Midbrain (tissue), 1 donor: Measurements from ENCODE around the gene GPALPP1.
"Not testable (repeated sequence)": the region's sequence is repeated elsewhere in the genome, so short reads cannot be mapped to it uniquely, and the experiment has no call there.

Experiments
- DNase-seq: peaks from one replicate; lab custom pipeline; 2025; lab: John Stamatoyannopoulos, UW

GPALPP1 gene

DNA sequence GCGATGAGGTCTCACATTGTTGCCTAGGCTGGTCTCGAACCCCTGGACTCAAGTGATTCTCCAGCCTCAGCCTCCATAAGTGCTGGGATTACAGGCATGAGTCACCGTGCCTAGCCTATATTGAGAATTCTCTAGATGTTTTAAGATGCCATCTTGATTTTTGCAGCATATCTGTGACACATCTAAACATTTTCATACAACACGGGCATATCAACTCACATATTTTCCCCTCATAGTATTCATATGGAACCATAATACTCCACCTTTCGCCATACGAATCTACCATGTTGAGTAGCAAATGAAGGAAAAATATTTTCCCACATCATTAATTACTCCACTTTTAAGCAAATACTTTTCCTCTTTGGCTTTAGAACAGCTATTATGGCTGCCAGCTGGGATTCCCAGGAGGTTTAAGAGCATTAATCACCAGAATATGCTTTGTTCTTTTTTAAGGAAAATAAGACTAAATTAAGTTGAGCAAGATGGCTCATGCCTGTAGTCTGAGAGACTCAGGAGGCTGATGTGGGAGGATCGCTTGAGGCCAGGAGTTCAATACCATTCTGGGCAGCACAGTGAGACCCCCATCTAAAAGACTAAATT is 74.0 kb downstream of the GPALPP1 start:
- DNase-seq: no peak

DNA sequence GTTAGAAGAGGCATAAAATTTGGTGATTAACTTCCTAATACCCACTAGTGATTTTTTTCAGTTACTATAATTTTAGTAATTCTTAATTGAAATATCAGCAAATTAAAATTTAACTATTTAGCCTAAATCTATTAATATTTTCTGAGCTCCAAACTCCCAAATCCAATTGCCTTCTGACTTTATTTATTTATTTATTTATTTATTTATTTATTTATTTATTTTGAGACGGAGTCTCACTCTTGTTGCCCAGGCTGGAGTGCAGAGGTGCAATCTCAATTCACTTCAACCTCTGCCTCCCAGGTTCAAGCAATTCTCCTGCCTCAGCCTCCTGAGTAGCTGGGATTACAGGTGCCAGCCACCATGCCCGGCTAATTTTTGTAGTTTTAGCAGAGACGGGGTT is 74.6 kb downstream of the GPALPP1 start:
- DNase-seq: not testable (repeated sequence)

DNA sequence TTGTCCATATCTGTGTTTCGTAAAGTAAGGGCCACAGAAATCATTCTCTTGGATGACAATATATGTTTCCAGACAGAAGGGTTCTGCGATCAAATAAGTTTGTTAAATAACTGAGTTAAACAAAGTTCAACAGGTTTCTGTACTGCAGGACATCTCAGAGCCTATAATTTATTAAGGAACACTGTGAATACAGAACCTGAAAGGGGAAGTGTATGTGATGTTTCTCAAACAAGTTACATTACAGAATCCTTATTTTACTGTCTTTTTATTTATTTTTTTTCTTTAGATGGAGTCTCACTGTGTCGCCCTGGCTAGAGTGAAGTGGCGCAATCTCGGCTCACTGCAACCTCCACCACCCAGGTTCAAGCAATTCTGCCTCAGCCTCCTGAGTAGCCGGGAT is 75.6 kb downstream of the GPALPP1 start:
- DNase-seq: no peak

DNA sequence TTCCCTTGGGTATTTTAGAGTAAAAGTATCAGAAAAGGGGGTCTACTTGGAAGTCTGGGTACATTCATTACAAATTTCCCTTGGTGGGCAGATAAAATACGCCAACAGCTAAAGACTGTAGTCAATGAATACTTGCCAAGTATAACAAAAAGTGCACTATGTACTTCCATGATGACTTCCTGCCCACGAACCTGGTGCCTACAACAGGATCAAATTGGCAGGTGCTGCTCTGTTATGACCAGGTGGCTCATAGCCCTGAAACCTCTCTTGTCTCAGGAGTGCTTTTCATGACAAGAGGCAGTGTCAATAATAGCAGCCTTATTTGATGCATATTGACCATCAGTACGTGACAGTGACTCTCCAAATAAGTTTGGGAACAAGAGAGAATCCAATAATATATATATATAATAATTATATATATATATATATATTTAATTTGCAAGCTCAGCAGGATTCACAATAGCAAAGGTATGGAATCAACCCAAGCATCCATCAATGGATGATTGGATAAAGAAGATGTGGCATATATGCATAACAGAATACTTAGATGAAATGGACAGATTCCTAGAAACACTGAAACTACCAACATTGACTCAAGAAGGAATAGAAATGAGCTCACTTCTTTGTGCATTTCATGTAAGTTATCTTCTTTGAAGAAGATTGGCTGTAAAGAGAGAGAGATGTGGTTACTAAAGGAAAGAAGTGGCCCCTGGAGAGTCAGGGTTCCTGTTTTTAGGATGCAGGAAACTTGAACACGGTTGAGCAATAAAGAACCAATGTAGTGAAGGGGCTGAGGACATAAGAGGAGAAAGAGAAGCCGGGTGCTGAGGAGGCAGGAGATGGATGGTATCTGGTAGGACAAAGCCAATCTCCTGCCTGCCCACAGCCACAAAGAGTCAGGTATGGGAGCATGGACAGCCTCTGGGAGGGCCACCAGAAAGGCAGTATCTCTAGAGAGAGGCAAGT is 79.0 kb downstream of the GPALPP1 start:
- no peak for DNase-seq

DNA sequence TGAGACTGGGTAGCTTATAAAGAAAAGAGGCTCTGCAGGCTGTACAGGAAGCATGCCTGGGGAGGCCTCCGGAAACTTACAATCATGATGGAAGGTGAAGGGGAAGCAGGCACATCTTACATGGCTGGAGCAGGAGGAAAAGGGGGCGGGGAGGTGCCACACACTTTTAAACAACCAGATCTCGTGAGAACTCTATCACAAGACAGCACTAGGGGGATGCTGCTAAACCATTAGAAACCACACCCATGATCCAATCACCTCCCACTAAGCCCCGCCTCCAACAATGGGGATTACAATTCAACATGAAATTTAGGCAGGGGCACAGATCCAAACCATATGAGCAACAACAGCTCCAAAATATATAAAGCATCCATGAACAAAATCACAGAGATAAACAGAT is 84.5 kb downstream of the GPALPP1 start:
- no peak for DNase-seq

DNA sequence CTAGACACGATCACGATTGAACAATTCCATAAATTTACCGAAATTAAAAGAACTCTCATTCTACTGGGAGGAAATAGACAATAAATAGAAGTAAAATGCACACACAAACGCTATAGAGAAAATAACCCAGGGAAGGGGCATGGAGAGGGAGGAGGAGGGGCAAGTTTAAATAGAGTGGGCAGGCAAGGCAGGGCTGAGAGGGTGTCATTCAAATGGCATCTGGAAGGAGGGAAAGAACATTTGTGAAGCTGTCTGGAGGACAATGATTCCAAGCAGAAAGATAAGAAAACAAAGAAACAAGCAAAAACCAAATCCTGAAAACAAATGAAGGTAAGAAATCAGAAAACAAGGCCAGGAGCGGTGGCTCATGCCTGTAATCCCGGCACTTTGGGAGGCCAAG is 85.4 kb downstream of the GPALPP1 start:
- DNase-seq: no peak

DNA sequence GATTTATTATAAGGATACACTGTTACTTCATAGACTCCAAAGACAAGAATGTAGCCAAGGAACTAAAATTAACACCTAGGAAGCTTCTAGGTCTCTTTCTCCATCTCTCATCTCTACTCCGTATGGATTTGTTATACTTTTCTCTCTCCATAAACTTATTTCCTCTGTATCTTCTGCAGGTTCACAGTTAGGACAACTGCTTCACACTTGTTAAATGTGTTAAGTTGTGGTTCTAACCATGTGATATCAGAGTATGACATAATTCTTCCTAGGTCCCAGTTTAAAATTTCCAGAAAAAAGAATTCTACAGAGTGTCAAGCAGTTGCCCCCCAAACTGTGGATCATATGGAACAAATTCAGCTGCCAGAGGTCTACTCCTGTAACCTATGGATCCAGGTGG is 88.7 kb downstream of the GPALPP1 start:
- DNase-seq: no peak
